ENCODE data around the gene AFM.

AFM gene

DNA sequence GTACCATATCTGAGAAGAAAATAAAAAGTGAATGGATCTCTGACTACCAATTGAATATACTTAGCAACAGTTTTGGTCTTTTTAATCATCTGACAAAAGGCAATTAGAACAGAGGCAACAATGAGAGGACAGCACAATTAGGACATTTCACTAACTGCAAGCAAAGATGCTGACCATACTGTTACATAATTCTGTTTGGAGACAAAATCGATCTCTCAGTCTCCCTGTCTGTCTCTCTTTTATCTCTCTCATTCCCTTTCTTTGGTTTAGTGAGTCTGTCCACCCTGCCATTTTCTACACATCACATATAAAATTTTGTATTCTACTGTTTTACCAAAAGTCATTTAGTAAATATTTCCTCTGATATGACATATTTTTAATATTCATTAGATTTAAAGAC is 2.2 kb upstream of the AFM start:
- no peaks in the 10 kb centered on the region for H3K27me3 Mint-ChIP-seq (ENCODE audit: low read depth)
- no peaks in the 10 kb centered on the region for H3K36me3 Mint-ChIP-seq (ENCODE audit: low read depth)
- H3K27ac Mint-ChIP-seq, result no peak overlapping the region
- H3K9me3 Mint-ChIP-seq, result peaks cover 12% of the 10 kb centered on the region
- TF ChIP-seq, protein P1, sequence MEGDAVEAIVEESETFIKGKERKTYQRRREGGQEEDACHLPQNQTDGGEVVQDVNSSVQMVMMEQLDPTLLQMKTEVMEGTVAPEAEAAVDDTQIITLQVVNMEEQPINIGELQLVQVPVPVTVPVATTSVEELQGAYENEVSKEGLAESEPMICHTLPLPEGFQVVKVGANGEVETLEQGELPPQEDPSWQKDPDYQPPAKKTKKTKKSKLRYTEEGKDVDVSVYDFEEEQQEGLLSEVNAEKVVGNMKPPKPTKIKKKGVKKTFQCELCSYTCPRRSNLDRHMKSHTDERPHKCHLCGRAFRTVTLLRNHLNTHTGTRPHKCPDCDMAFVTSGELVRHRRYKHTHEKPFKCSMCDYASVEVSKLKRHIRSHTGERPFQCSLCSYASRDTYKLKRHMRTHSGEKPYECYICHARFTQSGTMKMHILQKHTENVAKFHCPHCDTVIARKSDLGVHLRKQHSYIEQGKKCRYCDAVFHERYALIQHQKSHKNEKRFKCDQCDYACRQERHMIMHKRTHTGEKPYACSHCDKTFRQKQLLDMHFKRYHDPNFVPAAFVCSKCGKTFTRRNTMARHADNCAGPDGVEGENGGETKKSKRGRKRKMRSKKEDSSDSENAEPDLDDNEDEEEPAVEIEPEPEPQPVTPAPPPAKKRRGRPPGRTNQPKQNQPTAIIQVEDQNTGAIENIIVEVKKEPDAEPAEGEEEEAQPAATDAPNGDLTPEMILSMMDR (IDR thresholded peaks at IDR 0.05; ENCODE audit: unreplicated experiment in 3 of 3), result no peak
- no peak overlapping the region for H3K4me3 Mint-ChIP-seq
- H3K4me1 Mint-ChIP-seq, result no peaks in the 10 kb centered on the region

DNA sequence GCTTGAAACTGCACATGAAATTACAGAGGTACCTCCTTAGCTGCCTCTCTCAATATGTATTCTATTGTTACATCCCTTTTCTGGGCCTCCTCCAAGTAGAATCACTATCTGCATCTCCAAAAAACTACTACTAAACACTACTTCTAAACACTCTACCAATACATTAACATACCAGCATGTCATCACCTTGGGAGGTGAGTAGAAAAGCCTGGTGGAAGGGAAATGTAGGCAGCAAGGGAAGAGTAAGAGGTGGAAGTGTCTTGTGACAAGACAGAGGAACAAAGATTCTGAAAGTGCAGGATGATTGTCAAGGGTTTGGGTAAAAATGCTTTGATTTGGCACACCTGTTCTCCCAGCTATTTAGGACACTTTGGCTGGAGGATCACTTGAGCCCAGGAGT is 3.5 kb downstream of the AFM start:
- Mint-ChIP-seq H3K27me3 (ENCODE audit: low read depth) (peaks cover 3% of the 10 kb centered on the region), H3K4me1 (no peaks in the 10 kb centered on the region), H3K9me3 (no peaks in the 10 kb centered on the region), H3K4me3 (no peak overlapping the region), H3K27ac (no peak overlapping the region), H3K36me3 (ENCODE audit: low read depth) (no peaks in the 10 kb centered on the region)
- TF ChIP-seq, protein P1 (IDR thresholded peaks at IDR 0.05; ENCODE audit: unreplicated experiment in 3 of 3), result no peak

DNA sequence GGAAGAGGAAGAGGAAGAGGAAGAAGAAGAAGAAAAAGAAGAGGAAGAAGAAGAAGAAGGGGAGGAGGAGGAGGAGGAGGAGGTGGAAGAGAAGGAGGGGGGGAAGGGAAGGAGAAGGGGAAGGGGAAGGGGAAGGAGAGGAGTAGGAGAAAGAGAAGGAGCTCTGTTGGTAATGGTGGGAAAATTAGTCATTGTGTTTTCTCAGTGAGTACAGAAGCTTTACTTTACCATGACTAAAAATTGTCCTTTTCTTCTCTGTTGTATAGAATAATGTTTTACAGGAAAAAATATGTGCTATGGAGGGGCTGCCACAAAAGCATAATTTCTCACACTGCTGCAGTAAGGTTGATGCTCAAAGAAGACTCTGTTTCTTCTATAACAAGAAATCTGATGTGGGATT is 4.1 kb downstream of the AFM start:
- no peak overlapping the region for H3K4me3 Mint-ChIP-seq
- H3K4me1 Mint-ChIP-seq, result no peaks in the 10 kb centered on the region
- peaks cover 3% of the 10 kb centered on the region for H3K27me3 Mint-ChIP-seq (ENCODE audit: low read depth)
- H3K9me3 Mint-ChIP-seq, result no peaks in the 10 kb centered on the region
- TF ChIP-seq, protein P1 (IDR thresholded peaks at IDR 0.05; ENCODE audit: unreplicated experiment in 3 of 3), result no peak
- no peaks in the 10 kb centered on the region for H3K36me3 Mint-ChIP-seq (ENCODE audit: low read depth)
- no peak overlapping the region for H3K27ac Mint-ChIP-seq

DNA sequence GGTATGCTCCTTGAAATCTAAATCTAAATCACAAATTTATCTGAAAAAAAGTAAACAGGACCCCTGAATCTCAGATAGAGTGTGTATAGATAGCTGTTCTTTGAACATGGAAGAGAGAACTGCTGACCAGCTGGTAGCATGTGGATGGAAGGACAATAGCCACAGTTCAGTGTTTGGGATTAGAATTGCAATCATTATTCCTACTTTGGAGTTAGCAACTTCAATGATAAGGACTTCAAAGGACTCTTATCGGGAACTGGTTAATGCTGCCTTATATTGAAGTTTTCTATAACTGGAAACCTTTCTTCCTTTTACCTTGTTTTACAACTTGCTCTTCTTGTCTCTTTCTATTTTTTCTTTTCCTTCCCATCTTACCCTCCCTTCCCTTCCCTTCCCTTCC is 5.0 kb downstream of the AFM start:
- no peak overlapping the region for H3K4me3 Mint-ChIP-seq
- no peaks in the 10 kb centered on the region for H3K36me3 Mint-ChIP-seq (ENCODE audit: low read depth)
- H3K27ac Mint-ChIP-seq, result no peak overlapping the region
- peaks cover 3% of the 10 kb centered on the region for H3K27me3 Mint-ChIP-seq (ENCODE audit: low read depth)
- TF ChIP-seq, protein P1 (IDR thresholded peaks at IDR 0.05; ENCODE audit: unreplicated experiment in 3 of 3), result no peak
- H3K4me1 Mint-ChIP-seq, result no peaks in the 10 kb centered on the region
- no peaks in the 10 kb centered on the region for H3K9me3 Mint-ChIP-seq

DNA sequence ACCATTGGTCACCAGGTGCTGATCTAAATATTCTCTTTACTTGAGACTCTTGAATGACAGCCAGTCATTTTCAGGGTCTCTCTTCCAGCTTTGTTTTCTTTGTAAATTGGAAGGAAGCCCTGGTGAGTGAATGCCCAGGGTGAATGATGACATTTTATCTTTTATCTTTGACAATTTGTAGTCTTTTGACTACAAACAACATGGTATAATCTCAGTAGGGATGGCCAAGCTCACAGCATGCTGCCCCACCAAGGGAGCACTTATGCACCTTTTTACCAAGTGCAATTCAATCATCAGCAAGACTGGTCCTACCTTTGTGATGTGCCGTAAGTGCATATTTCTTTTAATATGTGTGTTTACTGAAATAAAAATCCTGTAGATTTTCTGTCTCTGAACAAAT is 5.7 kb downstream of the AFM start:
- Mint-ChIP-seq H3K4me1 (no peaks in the 10 kb centered on the region), H3K27me3 (ENCODE audit: low read depth) (peaks cover 3% of the 10 kb centered on the region), H3K9me3 (no peaks in the 10 kb centered on the region), H3K36me3 (ENCODE audit: low read depth) (no peaks in the 10 kb centered on the region), H3K4me3 (no peak overlapping the region), H3K27ac (no peak overlapping the region)
- TF ChIP-seq, protein P1 (IDR thresholded peaks at IDR 0.05; ENCODE audit: unreplicated experiment in 3 of 3), result no peak

DNA sequence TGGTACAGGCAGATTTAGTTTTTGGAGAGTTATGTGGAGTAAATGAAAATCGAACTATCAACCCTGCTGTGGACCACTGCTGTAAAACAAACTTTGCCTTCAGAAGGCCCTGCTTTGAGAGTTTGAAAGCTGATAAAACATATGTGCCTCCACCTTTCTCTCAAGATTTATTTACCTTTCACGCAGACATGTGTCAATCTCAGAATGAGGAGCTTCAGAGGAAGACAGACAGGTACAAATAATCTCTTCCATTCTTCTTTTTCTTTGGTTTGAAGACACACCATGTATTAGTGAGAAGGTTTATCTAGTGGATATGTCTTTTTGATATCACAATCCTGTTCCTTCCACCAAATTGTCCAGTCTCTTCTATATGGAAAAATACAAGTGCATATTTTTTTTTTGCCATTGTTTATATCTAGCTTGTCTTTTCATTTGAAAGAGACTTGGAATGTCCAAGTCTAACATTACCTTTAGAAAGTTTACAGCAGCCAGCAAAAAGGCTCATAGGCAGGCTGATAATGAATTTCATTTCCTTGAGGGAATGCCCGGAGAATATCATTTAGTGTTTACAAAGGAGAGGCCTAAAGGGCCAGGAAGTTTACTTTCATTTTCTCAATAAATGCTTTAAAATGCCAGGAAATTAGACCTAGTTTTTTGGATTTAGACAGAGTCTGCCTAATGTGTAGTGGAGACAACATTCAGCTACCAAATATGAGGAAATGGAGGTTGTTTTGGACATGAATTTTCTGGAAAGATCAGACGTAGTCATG is 18.6 kb downstream of the AFM start:
- H3K36me3 Mint-ChIP-seq (ENCODE audit: low read depth), result no peaks in the 10 kb centered on the region
- H3K4me3 Mint-ChIP-seq, result no peak overlapping the region

More for the DNA sequence above, 18.6 kb downstream of the AFM start:
- Mint-ChIP-seq H3K4me1 (no peaks in the 10 kb centered on the region), H3K9me3 (no peaks in the 10 kb centered on the region), H3K27ac (no peak overlapping the region), H3K27me3 (ENCODE audit: low read depth) (peaks cover 3% of the 10 kb centered on the region)
- TF ChIP-seq, protein P1 (IDR thresholded peaks at IDR 0.05; ENCODE audit: unreplicated experiment in 3 of 3), result no peak

Measured in nephron (organoid).